SHP77 (cell line): ENCODE measurements around the gene GALT.

Source experiments
- DNase-seq, 2 experiments: peaks; one replicate each; lab custom pipeline; 2025; lab: John Stamatoyannopoulos, UW

GALT gene

GRCh38 chr9:34684145-34684544 lies 37.7 kb downstream of the GALT start:
- no peak for DNase-seq

- DNase-seq = no peak
These were observed 38.3 kb downstream of the GALT start for GRCh38 chr9:34684816-34685215.

GRCh38 chr9:34685591-34685990 lies 39.1 kb downstream of the GALT start:
- no peak for DNase-seq

- no peak for DNase-seq
These were observed 39.8 kb downstream of the GALT start for GRCh38 chr9:34686231-34686630.

- DNase-seq = no peak
These were observed 40.3 kb downstream of the GALT start for GRCh38 chr9:34686732-34687131.

- DNase-seq = no peak
These were observed 41.0 kb downstream of the GALT start for GRCh38 chr9:34687276-34688030.

GRCh38 chr9:34688329-34689115 lies 42.0 kb downstream of the GALT start:
- DNase-seq = no peak

- DNase-seq = no peak
These were observed 42.6 kb downstream of the GALT start for GRCh38 chr9:34689116-34689470.

GRCh38 chr9:34689512-34689911 lies 43.0 kb downstream of the GALT start:
- no peak for DNase-seq

- DNase-seq = no peak
These were observed 44.8 kb downstream of the GALT start, which contains the start of gene CCL19 for GRCh38 chr9:34690983-34691935. Gene CCL19 (minus strand): TSS chr9:34691276. CDS start chr9:34691139, 137 bp downstream.

- DNase-seq = no peak
These were observed 45.5 kb downstream of the GALT start for GRCh38 chr9:34691936-34692315.

GRCh38 chr9:34693560-34693959 lies 47.1 kb downstream of the GALT start:
- DNase-seq = no peak

- DNase-seq = no peak
These were observed 48.3 kb downstream of the GALT start for GRCh38 chr9:34694811-34695210.
